ENCODE results near the gene SIAH1. TPM values are rescaled to one million over a fixed set of nuclear protein-coding genes. Genes with fewer than 3 reads are reported as not detected.

Gene SIAH1
- total RNA-seq, 1 experiment from 2014 or later = 30.0 TPM

- POLR2A ChIA-PET (ENCODE audit: low non-redundant PET) = interaction anchor here (0.5 kb wide), 1 partner anchor 1225 kb away, joined by 4 read pairs; no protein-coding TSS in a partner anchor
Measured at GRCh38 chr16:48347191-48347865, 37.9 kb downstream of the SIAH1 start.

GRCh38 chr16:48342591-48342990, 42.6 kb downstream of the SIAH1 start:
- TF ChIP-seq EZH2 (IDR thresholded peaks at IDR 0.05; ENCODE audit: borderline replicate concordance, low read depth, low read length, poor library complexity, severe bottlenecking) (no peak), CTCF (conservative IDR thresholded peaks at IDR 0.05; ENCODE audit: low read depth, low read length) (no peak)
- H3K4me3 ChIP-seq (ENCODE audit: low read depth, low read length, poor library complexity, severe bottlenecking) = no peak overlapping the region
- H3K27ac ChIP-seq (ENCODE audit: low read depth, low read length, poor library complexity, severe bottlenecking) = no peak overlapping the region
- ChIA-PET CTCF (no interaction called here), POLR2A (ENCODE audit: low non-redundant PET) (no interaction called here)
- no peak for DNase-seq (ENCODE audit: low spot score)
- no peaks in the 10 kb centered on the region for H3K27me3 ChIP-seq (replicated peaks; ENCODE audit: insufficient read depth, low read depth, low read length, poor library complexity)
- no peaks in the 10 kb centered on the region for H3K9me3 ChIP-seq (ENCODE audit: low read depth, low read length, poor library complexity, severe bottlenecking)
- peaks cover 2% of the 10 kb centered on the region for H3K36me3 ChIP-seq (ENCODE audit: insufficient read depth, low read length, poor library complexity, severe bottlenecking)
- intact Hi-C loops (cut with micrococcal nuclease; ENCODE audit: unreplicated experiment) = no loop called here
- H3K4me1 ChIP-seq (ENCODE audit: insufficient read depth, low read length, poor library complexity, severe bottlenecking) = no peaks in the 10 kb centered on the region
- no TSS peak for BruUV-seq (replicated peaks)

More at GRCh38 chr16:48347191-48347865, 37.9 kb downstream of the SIAH1 start:
- TF ChIP-seq CTCF (conservative IDR thresholded peaks at IDR 0.05; ENCODE audit: low read depth, low read length) (no peak), EZH2 (IDR thresholded peaks at IDR 0.05; ENCODE audit: borderline replicate concordance, low read depth, low read length, poor library complexity, severe bottlenecking) (no peak)
- intact Hi-C loops (cut with micrococcal nuclease; ENCODE audit: unreplicated experiment) = no loop called here
- Histone ChIP-seq H3K27ac (ENCODE audit: low read depth, low read length, poor library complexity, severe bottlenecking) (no peak overlapping the region), H3K4me3 (ENCODE audit: low read depth, low read length, poor library complexity, severe bottlenecking) (no peak overlapping the region), H3K9me3 (ENCODE audit: low read depth, low read length, poor library complexity, severe bottlenecking) (no peaks in the 10 kb centered on the region), H3K36me3 (ENCODE audit: insufficient read depth, low read length, poor library complexity, severe bottlenecking) (peaks cover 39% of the 10 kb centered on the region), H3K27me3 (replicated peaks; ENCODE audit: insufficient read depth, low read depth, low read length, poor library complexity) (no peaks in the 10 kb centered on the region), H3K4me1 (ENCODE audit: insufficient read depth, low read length, poor library complexity, severe bottlenecking) (no peaks in the 10 kb centered on the region)
- CTCF ChIA-PET = no interaction called here
- no TSS peak for BruUV-seq (replicated peaks)
- no peak for DNase-seq (ENCODE audit: low spot score)

- POLR2A ChIA-PET (ENCODE audit: low non-redundant PET) = no interaction called here
- Histone ChIP-seq H3K9me3 (ENCODE audit: low read depth, low read length, poor library complexity, severe bottlenecking) (no peaks in the 10 kb centered on the region), H3K27ac (ENCODE audit: low read depth, low read length, poor library complexity, severe bottlenecking) (no peak overlapping the region), H3K4me1 (ENCODE audit: insufficient read depth, low read length, poor library complexity, severe bottlenecking) (no peaks in the 10 kb centered on the region), H3K27me3 (replicated peaks; ENCODE audit: insufficient read depth, low read depth, low read length, poor library complexity) (no peaks in the 10 kb centered on the region), H3K36me3 (ENCODE audit: insufficient read depth, low read length, poor library complexity, severe bottlenecking) (peaks cover 14% of the 10 kb centered on the region), H3K4me3 (ENCODE audit: low read depth, low read length, poor library complexity, severe bottlenecking) (no peak overlapping the region)
- no peak for TF ChIP-seq CTCF (conservative IDR thresholded peaks at IDR 0.05; ENCODE audit: low read depth, low read length)
- TF ChIP-seq EZH2 (IDR thresholded peaks at IDR 0.05; ENCODE audit: borderline replicate concordance, low read depth, low read length, poor library complexity, severe bottlenecking) = no peak
- DNase-seq (ENCODE audit: low spot score) = no peak
- CTCF ChIA-PET = no interaction called here
- intact Hi-C loops (cut with micrococcal nuclease; ENCODE audit: unreplicated experiment) = no loop called here
- BruUV-seq (replicated peaks) = no TSS peak
Measured at GRCh38 chr16:48340054-48340453, 45.2 kb downstream of the SIAH1 start.

Measured in A673 (cell line).